GM12801 (cell line): ENCODE results near the gene NCK2.

ENCODE experiments used
- TF ChIP-seq, protein P1 (sequence below): IDR thresholded peaks from one replicate; pipeline ENCODE4 v1.5.1; 2011; ENCODE audit warnings: control low read depth; ENCODE audit not compliant: insufficient read length; ENCODE audit errors: extremely low read depth

Gene NCK2

DNA sequence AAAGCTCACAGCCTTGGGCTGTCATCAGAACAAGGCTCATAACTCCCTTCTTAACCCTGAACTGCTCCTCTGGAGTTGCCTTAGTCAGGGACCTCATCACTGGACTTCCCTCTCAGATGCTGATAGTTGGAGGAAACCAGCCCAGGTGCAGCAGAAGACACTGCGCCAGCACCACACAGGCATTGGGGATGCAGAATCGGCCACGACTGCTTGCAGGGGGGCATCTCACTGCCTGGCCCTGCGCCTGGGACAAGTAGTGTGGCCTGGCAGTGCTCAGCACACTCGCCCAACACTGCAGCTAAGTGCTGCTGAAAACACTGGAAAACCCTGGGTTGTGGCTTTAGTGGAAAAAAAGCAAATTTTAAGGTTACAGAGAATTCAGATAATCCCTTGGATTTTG is 68.7 kb downstream of the NCK2 start:
- TF ChIP-seq, protein P1, sequence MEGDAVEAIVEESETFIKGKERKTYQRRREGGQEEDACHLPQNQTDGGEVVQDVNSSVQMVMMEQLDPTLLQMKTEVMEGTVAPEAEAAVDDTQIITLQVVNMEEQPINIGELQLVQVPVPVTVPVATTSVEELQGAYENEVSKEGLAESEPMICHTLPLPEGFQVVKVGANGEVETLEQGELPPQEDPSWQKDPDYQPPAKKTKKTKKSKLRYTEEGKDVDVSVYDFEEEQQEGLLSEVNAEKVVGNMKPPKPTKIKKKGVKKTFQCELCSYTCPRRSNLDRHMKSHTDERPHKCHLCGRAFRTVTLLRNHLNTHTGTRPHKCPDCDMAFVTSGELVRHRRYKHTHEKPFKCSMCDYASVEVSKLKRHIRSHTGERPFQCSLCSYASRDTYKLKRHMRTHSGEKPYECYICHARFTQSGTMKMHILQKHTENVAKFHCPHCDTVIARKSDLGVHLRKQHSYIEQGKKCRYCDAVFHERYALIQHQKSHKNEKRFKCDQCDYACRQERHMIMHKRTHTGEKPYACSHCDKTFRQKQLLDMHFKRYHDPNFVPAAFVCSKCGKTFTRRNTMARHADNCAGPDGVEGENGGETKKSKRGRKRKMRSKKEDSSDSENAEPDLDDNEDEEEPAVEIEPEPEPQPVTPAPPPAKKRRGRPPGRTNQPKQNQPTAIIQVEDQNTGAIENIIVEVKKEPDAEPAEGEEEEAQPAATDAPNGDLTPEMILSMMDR = no peak

DNA sequence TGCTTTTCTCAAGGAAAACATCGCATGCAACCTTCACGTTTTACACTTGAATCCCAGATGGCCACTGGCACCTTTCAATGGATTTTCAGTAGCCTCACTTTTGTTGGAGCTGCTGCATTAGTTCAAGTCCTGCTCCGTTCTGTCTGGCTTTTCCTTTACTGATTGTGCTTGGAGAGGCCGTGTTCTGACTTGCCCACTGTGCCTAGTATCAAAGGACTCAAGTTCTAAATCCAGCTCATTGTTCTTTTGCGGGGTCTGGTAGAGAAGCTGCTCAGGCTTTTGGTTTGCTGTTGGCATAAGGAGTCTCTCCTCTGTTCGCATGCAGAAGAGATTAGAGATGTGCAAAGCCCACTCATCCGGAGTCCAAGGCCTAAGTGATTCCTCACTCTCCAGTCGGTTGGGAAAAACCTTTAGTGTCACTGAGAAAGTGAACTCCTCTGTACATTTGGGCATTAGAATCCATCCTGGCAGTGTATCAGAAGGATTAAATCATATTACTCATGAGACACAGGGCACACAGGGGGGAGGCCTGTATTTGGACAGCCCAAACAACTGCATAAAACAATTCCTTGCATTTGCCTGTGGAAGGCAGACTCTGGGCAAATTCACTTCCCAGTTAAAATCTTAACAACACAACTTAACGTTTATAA is 69.7 kb downstream of the NCK2 start:
- TF ChIP-seq, protein P1 = no peak

DNA sequence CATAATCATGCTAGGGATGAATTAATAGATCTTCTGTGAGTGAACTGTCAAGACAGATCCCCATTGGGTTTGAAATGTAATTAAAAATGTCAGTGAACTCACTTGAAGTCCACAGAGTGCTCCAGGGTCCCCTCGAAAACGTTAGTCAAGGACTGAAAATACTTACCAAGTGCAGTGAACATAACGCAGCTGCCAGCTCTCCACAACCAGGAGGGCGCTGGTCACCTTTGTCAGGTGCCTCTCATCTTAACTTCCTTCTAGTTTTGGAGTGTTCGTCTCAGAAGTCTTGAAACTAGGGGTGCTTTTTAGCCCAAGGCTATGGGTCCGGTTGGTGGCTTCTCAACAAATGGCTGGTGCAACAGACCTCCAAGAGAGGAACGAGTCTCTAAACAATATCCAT is 70.7 kb downstream of the NCK2 start:
- TF ChIP-seq, protein P1 = no peak

DNA sequence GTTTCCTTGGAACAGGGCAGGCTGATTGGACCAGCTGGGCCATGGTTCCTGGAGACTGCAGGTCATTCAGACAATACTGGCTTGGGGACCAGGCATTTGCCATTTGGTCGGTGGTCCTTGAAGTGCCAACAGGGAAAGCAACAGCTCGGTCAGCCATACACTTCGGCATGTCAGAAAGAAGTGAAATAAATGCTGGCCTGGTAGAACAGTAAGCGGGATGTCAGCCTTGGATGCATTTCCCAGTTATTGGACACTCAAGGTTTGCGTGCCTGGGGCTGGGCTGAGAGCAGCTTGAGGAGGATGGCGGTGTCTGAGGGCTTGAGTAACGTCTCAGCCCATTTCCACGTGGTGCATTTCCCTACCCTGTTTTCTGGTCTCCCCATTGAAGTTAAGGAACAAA is 75.4 kb downstream of the NCK2 start:
- TF ChIP-seq, protein P1 = no peak

DNA sequence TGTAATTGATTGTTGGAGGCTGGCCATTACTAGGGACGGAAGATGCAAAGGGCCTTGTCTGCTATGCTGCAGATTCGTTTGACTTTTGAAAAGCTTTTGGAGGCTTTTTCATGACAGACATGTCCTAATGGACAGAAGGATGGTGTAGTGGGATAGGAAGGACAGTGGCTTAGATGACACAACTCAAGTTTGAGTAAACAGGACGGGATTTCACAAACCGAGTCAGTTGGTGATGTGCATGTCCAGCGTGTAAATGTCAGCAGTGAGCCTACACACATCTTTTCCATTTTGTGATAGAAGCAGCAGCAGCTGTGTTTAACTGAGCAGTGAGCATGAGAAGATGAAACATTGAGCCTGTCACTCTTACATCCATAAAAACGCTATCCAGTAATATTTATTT is 76.0 kb downstream of the NCK2 start:
- TF ChIP-seq, protein P1 = no peak

DNA sequence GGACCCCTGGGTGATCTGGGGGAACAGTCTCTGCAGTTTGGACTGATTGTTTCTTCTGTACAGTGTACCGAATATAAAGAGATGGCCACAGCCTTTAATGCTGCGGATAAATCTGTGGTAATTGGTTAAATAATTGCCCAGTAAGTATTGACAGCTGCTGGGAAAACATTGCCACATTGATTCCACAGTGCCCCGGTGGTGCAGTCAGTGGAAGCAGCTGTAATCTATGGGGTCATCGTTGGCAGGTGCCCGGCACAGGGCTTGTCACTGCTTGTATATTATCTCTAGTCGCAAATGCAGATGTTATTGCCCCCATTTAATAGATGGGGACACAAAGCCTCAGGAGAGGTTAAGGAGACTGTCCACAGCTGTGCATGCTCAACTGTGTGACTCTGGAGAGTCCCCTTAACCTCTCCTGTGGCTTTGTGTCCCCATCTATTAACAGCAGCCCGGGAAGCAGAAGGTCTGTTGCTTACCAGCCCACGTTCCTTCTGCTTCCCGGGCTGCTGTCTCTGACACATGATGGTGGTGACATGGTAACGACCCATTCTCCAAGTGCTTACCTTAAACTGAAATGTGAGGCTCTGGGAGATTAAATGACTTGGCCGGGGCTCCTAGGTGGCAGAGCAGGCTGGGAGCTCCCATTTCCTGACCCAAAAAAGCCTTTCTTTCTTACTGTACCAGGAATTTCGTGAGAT is 76.9 kb downstream of the NCK2 start:
- TF ChIP-seq, protein P1 = no peak

DNA sequence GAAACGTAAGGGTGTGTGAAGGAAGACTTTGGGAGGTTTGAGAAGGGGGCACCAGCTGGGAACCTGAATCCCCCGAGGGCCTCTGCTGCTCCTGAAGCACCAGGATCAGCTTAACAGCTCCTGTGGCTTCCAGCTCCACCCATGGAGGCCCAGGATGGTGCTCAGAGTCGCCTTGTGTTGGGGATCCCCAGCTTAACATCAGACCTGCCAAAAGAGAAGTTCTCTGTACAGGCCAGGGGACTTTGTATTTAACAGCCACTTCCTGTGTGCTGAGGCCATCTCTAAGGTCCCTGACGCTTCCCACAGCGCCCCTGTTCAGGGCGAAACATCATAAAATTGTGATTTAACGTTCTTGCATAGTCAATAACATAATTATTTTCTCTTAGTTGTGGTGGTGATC is 77.5 kb downstream of the NCK2 start:
- TF ChIP-seq, protein P1 = no peak
